ENCODE results near the gene RET. TPM values are rescaled to one million over a fixed set of nuclear protein-coding genes. Genes with fewer than 3 reads are reported as not detected.

RET gene
- total and polyA plus RNA-seq, 2 of the 8 experiments (the other 6 are each of a cell fraction or from before 2014, with no cell fraction given), result 6.7 to 8.4 TPM

DNA sequence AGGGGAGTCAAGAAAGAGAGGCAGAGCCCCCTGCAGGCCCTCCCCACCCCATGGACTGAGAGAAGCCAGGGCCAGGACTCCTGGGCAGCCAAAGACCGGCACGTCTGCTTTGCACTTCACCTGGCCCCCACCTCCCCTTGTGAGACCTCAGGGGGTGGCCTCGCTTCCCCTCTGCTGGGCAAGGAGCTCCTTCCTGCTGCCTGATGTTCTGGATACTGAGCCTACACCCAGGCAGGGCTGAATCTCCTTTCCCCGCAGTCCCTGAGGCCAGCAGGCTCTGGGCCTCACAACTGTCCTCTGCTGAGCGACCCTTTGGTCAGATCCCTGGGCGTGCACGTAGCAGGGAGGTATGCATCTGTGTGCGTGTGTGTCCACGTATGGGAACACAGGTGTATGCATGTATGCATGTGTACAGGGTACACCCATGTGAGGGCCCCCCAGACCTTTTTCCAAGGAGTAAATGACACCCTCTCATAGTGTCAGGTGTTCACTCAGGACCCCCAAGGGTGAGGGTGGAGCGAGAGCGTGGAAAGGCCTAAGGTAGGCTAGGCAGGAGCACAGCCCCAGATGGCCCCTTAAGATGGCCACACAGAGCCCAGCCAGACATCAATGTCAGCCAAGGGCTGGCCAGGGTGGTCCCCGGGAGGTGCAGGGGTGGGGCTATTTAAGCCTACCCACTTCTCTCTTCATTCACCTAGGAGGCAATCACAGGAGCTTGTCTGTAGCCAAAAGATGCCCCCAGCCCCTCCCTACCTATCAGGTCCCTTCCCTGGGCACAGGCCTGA, 1.9 kb upstream of the RET start:
- peaks cover 7 to 10% of the 10 kb centered on the region in 2 experiments for H4K20me1 ChIP-seq (replicated peaks in 1 of 2; ENCODE audit: control insufficient read depth in 1 of 2, insufficient read depth in 2 of 2, low read length in 2 of 2)
- peaks cover 0 to 10% (median 3%) of the 10 kb centered on the region in 4 experiments; a peak in 3 of 7 replicates for H3K4me1 ChIP-seq (replicated peaks in 1 of 4; ENCODE audit: control insufficient read depth in 3 of 4, insufficient read depth in 4 of 4, low read length in 3 of 4)
- CTCF ChIA-PET (ENCODE audit: partially characterized antibody), result interaction anchor here (0.5 to 8.5 kb wide), 18 partner anchors 8 to 679 kb away, joined by 3 to 100 read pairs (median 4); no protein-coding TSS in a partner anchor
- H3K79me2 ChIP-seq (ENCODE audit: control insufficient read depth in 1 of 2, insufficient read depth in 2 of 2, low read length in 2 of 2), result no peaks in the 10 kb centered on the region
- H3K9ac ChIP-seq (replicated peaks in 1 of 4; ENCODE audit: extremely low read depth in 1 of 4, low read depth in 3 of 4, low read length in 3 of 4), result no peak overlapping the region
- no peak for FAIRE-seq
- H3K23me2 ChIP-seq (ENCODE audit: low read depth, low read length), result peaks cover 11% of the 10 kb centered on the region; the same call in 1 of the 2 replicates
- H3K27me3 ChIP-seq (replicated peaks in 1 of 4; ENCODE audit: control insufficient read depth in 3 of 4, extremely low read depth in 1 of 4, insufficient read depth in 3 of 4, low read length in 3 of 4), result peaks cover 12 to 37% (median 30%) of the 10 kb centered on the region in 4 experiments
- no peak overlapping the region for H3K4ac ChIP-seq (replicated peaks; ENCODE audit: insufficient read length, low read depth, low read length)
- H4K8ac ChIP-seq (ENCODE audit: extremely low read depth, insufficient read depth, low read length), result no peak overlapping the region
- H3K79me1 ChIP-seq (ENCODE audit: low read depth, low read length), result no peaks in the 10 kb centered on the region; the same call in none of the 2 replicates
- H2BK15ac ChIP-seq (ENCODE audit: low read length), result peak overlapping the region; percentile 72; the same call in 1 of the 2 replicates
- H3K4me2 ChIP-seq (ENCODE audit: insufficient read depth in 1 of 2, low read depth in 2 of 2, low read length in 2 of 2), result no peak overlapping the region
- no peaks in the 10 kb centered on the region for H3K9me3 ChIP-seq (ENCODE audit: insufficient read depth in 2 of 2, low read depth in 1 of 2, low read length in 1 of 2)
- POLR2A ChIA-PET (ENCODE audit: partially characterized antibody), result interaction anchor here (1.5 kb wide), 2 partner anchors 10 to 11 kb away, joined by 3 read pairs; no protein-coding TSS in a partner anchor
- no peak overlapping the region for H2BK20ac ChIP-seq (ENCODE audit: low read length)
- no peak overlapping the region for H3K27ac ChIP-seq (ENCODE audit: low read depth, low read length)
- H3K14ac ChIP-seq (ENCODE audit: insufficient read length), result no peak overlapping the region
- no peaks in the 10 kb centered on the region for H3K36me3 ChIP-seq (ENCODE audit: control insufficient read depth in 2 of 4, insufficient read depth in 4 of 4, low read length in 3 of 4)
- H2AK5ac ChIP-seq (ENCODE audit: low read depth, low read length), result peak overlapping the region; percentile 70; the same call in 1 of the 2 replicates
- DNase-seq (ENCODE audit: low read depth in 1 of 2, low spot score in 2 of 2), result no peak
- no peak overlapping the region for H2BK5ac ChIP-seq (ENCODE audit: low read depth, low read length)
- no peak overlapping the region for H3K18ac ChIP-seq (ENCODE audit: extremely low read depth, low read length)
- no peak overlapping the region for H2AFZ ChIP-seq (ENCODE audit: low read length)
- H4K91ac ChIP-seq (replicated peaks; ENCODE audit: insufficient read length, low read length), result no peak overlapping the region
- WGBS, 2 experiments (ENCODE audit: extremely low coverage in 1 of 2, insufficient coverage in 1 of 2, insufficient read length in 1 of 2, insufficient replicate concordance in 2 of 2, low coverage in 1 of 2, low lambda C conversion rate in 2 of 2, missing lambda C conversion rate in 1 of 2), result 82% methylated on average over 11 of the region's 12 CpGs; no CpG with 5 or more reads in 1 of the 2 experiments
- H3K23ac ChIP-seq (ENCODE audit: insufficient read length), result no peak overlapping the region
- H2BK12ac ChIP-seq (ENCODE audit: low read depth, low read length), result no peak overlapping the region; the same call in 1 of the 2 replicates
- H2BK120ac ChIP-seq (replicated peaks; ENCODE audit: low read depth, low read length), result no peak overlapping the region
- H4K5ac ChIP-seq (ENCODE audit: insufficient read length, low read depth, low read length), result no peak overlapping the region
- no peak overlapping the region for H3K4me3 ChIP-seq (ENCODE audit: extremely low read depth in 1 of 4, insufficient read depth in 2 of 4, low read depth in 3 of 4, low read length in 4 of 4)
- H3K56ac ChIP-seq (replicated peaks; ENCODE audit: insufficient read length, low read depth, low read length), result no peak overlapping the region
- TF ChIP-seq CTCF (IDR thresholded peaks at IDR 0.05; ENCODE audit: control extremely low read depth in 1 of 3, insufficient read depth in 1 of 3, low read depth in 1 of 3, low read length in 3 of 3) (no peak), HDAC2 (IDR thresholded peaks at IDR 0.05; ENCODE audit: borderline replicate concordance in 1 of 2, low read depth in 2 of 2, low read length in 2 of 2) (no peak), ATF2 (IDR thresholded peaks at IDR 0.05; ENCODE audit: low read length) (no peak), POLR2AphosphoS5 (IDR thresholded peaks at IDR 0.05; ENCODE audit: low read depth, low read length) (no peak), SIX5 (IDR thresholded peaks at IDR 0.05; ENCODE audit: low read depth, low read length) (no peak), HDAC6 (IDR thresholded peaks at IDR 0.05; ENCODE audit: low read depth, low read length) (no peak), ASH2L (IDR thresholded peaks at IDR 0.05; ENCODE audit: low read length) (no peak)

Data from H1 (cell line).